Left lung (tissue), 10 donors: Measurements from ENCODE around the gene RIT1. TPM values are rescaled to one million over a fixed set of nuclear protein-coding genes. Genes with fewer than 3 reads are reported as not detected.

ENCODE experiments used
- ATAC-seq: fragments of 200-7000 bp; cut with Tn5 transposase; one replicate; pipeline ENCODE4 v1.9.1; 2020; ENCODE audit warnings: moderate library complexity
- DNase-seq, 4 donors: peaks; one replicate each; pipeline ENCODE4 v3.0.0-alpha.2; 2013 to 2020
- H3K27ac ChIP-seq, 2 donors: fragments of 200-600 bp; sonication (generic) in 1 of 2; one replicate each; pipeline versions ENCODE4 v1.5.0 to v1.8.0; 2020 to 2021
- H3K27me3 ChIP-seq, 2 donors: fragments of 200-600 bp; sonication (generic) in 1 of 2; one replicate each; pipeline versions ENCODE4 v1.5.0 to v1.8.0; 2020 to 2021
- H3K36me3 ChIP-seq, 2 donors: fragments of 200-600 bp; sonication (generic) in 1 of 2; one replicate each; pipeline versions ENCODE4 v1.5.0 to v1.8.0; 2020 to 2021
- H3K4me1 ChIP-seq, 2 donors: fragments of 200-600 bp; one replicate each; pipeline ENCODE4 v1.8.0; 2021
- H3K4me3 ChIP-seq, 2 donors: fragments of 200-600 bp; sonication (generic) in 1 of 2; one replicate each; pipeline versions ENCODE4 v1.5.0 to v1.8.0; 2020 to 2021; ENCODE audit warnings: mild to moderate bottlenecking in 1 of 2
- H3K9me3 ChIP-seq, 2 donors: fragments of 200-600 bp; sonication (generic) in 1 of 2; one replicate each; pipeline versions ENCODE4 v1.5.0 to v1.8.0; 2020 to 2021
- intact Hi-C, 2 donors: fragments of 100-400 bp; cut with DNase I; formaldehyde crosslinking; loops; one replicate each; pipeline versions ENCODE4 v1.11.2 to v1.14.2; 2022
- polyA plus RNA-seq, 6 donors: library from polyadenylated mRNA; unstranded; fragments of 120-200 nt; gene quantifications; one replicate each; pipeline ENCODE4 v1.2.1, GENCODE V29; 2013; ENCODE audit not compliant: insufficient read length in 6 of 6
- total RNA-seq, 2 donors: library from RNA; stranded (reverse); fragmentation: NEBNext Ultra II Directional; extraction: Animal tissue kit (Norgen Biotek cat#: 25700); gene quantifications; one replicate each; pipeline ENCODE4 v1.2.1, GENCODE V29; 2021
- TF ChIP-seq, protein P1 (sequence below), 2 donors: fragments of 200-600 bp; sonication (generic) in 1 of 2; IDR thresholded peaks; one replicate each; pipeline versions ENCODE4 v1.5.0 to v1.8.0; 2021; ENCODE audit warnings: antibody characterized with exemption in 2 of 2
- donor health status: DM: no; HTN: yes; CAD: no.
- donor health status: DM: no; HTN: no; CAD: no.

RIT1 gene
- total and polyA plus RNA-seq, 8 donors: 40.8 to 55.9 (median 49.1) TPM

DNA sequence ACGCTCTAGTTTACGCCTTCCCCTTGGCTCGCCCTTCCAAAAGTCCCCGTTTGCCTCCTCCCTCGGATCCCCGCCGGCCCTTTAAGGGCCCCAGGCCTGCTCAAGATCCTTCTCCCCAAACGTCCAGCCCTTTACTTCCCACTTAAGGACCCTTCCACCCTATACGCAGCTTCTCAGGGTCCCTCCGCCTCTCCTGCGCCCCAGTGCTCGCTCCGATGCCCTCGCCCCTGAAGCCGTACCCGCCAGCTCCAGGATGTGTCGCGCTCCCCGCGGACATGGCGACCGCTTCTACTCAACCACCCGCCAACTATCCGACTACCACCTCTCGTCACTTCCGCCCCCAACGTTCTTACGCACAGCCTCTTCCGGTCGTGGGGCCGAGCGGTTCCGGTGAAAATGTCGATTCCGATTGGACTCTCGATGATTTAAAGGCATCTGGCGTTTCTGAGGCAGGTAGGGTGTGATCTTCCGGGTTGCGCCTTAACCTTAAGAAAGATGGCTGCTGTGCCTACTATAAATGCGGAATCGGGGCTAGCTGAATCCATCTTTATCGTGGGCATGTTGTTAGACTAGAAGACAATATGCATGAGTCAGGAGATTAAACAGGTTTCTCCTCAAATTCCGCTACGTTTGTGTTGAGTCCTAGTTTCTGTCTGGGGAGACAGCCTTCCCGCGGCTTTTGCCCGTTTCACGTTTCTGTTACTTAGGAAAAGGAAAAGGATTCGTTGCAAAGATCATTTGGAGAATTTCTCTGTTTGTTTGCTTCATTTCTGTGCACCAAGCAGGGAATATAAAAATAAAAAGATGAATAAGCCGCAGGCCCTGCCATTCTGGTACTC is 23.2 kb upstream of the RIT1 start, which contains the start of gene KHDC4:
KHDC4 (minus strand) TSS at position 317 of the 839 bp plus-strand sequence; CDS start at position 277, 40 bp downstream.
- ATAC-seq: peak; percentile 97
- Histone ChIP-seq H3K4me1 (peaks cover 26 to 68% of the 10 kb centered on the region in 2 donors), H3K4me3 (peak within 1 kb of the TSS; percentile 60 to 80), H3K27ac (peak within 1 kb of the TSS; percentile 89 to 91), H3K27me3 (no peaks in the 10 kb centered on the region), H3K36me3 (peaks cover 0 to 43% of the 10 kb centered on the region in 2 donors), H3K9me3 (no peaks in the 10 kb centered on the region)
- intact Hi-C loops: no loop called here
- DNase-seq: peak; percentile 94 to 99 (median 96)
- TF ChIP-seq, protein P1, sequence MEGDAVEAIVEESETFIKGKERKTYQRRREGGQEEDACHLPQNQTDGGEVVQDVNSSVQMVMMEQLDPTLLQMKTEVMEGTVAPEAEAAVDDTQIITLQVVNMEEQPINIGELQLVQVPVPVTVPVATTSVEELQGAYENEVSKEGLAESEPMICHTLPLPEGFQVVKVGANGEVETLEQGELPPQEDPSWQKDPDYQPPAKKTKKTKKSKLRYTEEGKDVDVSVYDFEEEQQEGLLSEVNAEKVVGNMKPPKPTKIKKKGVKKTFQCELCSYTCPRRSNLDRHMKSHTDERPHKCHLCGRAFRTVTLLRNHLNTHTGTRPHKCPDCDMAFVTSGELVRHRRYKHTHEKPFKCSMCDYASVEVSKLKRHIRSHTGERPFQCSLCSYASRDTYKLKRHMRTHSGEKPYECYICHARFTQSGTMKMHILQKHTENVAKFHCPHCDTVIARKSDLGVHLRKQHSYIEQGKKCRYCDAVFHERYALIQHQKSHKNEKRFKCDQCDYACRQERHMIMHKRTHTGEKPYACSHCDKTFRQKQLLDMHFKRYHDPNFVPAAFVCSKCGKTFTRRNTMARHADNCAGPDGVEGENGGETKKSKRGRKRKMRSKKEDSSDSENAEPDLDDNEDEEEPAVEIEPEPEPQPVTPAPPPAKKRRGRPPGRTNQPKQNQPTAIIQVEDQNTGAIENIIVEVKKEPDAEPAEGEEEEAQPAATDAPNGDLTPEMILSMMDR (IDR thresholded peaks at IDR 0.05): no peak

GRCh38 chr1:155933591-155934096 is 22.5 kb upstream of the RIT1 start:
- TF ChIP-seq, protein P1 (IDR thresholded peaks at IDR 0.05): no peak
- no peak for DNase-seq

GRCh38 chr1:155932487-155932886 is 21.3 kb upstream of the RIT1 start:
- Histone ChIP-seq H3K4me3 (peak overlapping the region in 1 of 2 donors; percentile 80), H3K27me3 (no peaks in the 10 kb centered on the region), H3K36me3 (peaks cover 0 to 60% of the 10 kb centered on the region in 2 donors), H3K9me3 (no peaks in the 10 kb centered on the region), H3K27ac (no peak overlapping the region), H3K4me1 (peaks cover 26 to 54% of the 10 kb centered on the region in 2 donors)
- intact Hi-C loops: no loop called here
- ATAC-seq: no peak
- TF ChIP-seq, protein P1 (IDR thresholded peaks at IDR 0.05): no peak
- DNase-seq: no peak

More at GRCh38 chr1:155933591-155934096, 22.5 kb upstream of the RIT1 start:
- H3K27me3 ChIP-seq: no peaks in the 10 kb centered on the region
- H3K4me1 ChIP-seq: peaks cover 26 to 62% of the 10 kb centered on the region in 2 donors
- peaks cover 0 to 50% of the 10 kb centered on the region in 2 donors for H3K36me3 ChIP-seq
- peak overlapping the region; percentile 60 to 80 for H3K4me3 ChIP-seq
- intact Hi-C loops: no loop called here
- peak overlapping the region; percentile 89 to 91 for H3K27ac ChIP-seq
- ATAC-seq: no peak
- no peaks in the 10 kb centered on the region for H3K9me3 ChIP-seq

GRCh38 chr1:155932081-155932480 is 20.9 kb upstream of the RIT1 start:
- DNase-seq: no peak
- intact Hi-C loops: no loop called here
- peaks cover 26 to 54% of the 10 kb centered on the region in 2 donors for H3K4me1 ChIP-seq
- no peak overlapping the region for H3K27ac ChIP-seq
- no peak for ATAC-seq
- peak overlapping the region in 1 of 2 donors; percentile 80 for H3K4me3 ChIP-seq
- H3K9me3 ChIP-seq: no peaks in the 10 kb centered on the region
- TF ChIP-seq, protein P1 (IDR thresholded peaks at IDR 0.05): no peak
- no peaks in the 10 kb centered on the region for H3K27me3 ChIP-seq
- H3K36me3 ChIP-seq: peaks cover 0 to 64% of the 10 kb centered on the region in 2 donors
